ENCODE results near the gene RCOR1.

Gene RCOR1

DNA sequence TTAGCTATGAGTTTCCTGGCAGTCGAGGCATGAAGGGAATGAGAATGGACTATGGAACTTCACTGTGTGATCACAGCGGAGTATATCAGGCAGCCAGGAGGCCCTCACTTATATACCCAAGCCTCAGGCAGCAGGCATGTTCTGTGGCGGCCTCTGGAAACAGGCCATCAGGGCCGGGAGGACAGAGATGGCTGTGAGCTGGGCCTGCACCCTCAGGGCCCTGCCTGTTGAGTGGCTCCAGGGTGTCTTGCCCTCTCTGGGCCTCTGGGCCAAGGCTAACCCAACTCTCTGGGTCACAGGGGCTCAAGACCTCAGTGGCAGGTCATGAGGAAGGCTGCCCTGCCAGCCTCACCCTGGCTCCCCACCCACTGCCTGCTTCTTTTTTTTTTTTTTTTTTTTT lies 33.9 kb upstream of the RCOR1 start:
- Histone ChIP-seq H2AFZ (ENCODE audit: low read depth, low read length) (no peak overlapping the region), H3K27me3 (ENCODE audit: low read depth, low read length) (no peaks in the 10 kb centered on the region), H3K9ac (ENCODE audit: low read length) (no peak overlapping the region), H3K79me2 (ENCODE audit: low read length) (no peaks in the 10 kb centered on the region), H3K27ac (ENCODE audit: low read length) (no peak overlapping the region), H3K4me3 (ENCODE audit: low read length) (no peak overlapping the region), H3K4me2 (ENCODE audit: low read length) (no peak overlapping the region), H3K4me1 (ENCODE audit: low read length) (peaks cover 14% of the 10 kb centered on the region), H3K9me3 (ENCODE audit: insufficient read depth, low read length) (no peaks in the 10 kb centered on the region), H3K36me3 (replicated peaks; ENCODE audit: low read depth, low read length) (no peaks in the 10 kb centered on the region), H4K20me1 (ENCODE audit: insufficient read depth, low read length) (no peaks in the 10 kb centered on the region)
- TF ChIP-seq CTCF (IDR thresholded peaks at IDR 0.05; ENCODE audit: low read depth, low read length), result no peak
- no peak for TF ChIP-seq EZH2phosphoT487 (IDR thresholded peaks at IDR 0.05; ENCODE audit: low read depth)

DNA sequence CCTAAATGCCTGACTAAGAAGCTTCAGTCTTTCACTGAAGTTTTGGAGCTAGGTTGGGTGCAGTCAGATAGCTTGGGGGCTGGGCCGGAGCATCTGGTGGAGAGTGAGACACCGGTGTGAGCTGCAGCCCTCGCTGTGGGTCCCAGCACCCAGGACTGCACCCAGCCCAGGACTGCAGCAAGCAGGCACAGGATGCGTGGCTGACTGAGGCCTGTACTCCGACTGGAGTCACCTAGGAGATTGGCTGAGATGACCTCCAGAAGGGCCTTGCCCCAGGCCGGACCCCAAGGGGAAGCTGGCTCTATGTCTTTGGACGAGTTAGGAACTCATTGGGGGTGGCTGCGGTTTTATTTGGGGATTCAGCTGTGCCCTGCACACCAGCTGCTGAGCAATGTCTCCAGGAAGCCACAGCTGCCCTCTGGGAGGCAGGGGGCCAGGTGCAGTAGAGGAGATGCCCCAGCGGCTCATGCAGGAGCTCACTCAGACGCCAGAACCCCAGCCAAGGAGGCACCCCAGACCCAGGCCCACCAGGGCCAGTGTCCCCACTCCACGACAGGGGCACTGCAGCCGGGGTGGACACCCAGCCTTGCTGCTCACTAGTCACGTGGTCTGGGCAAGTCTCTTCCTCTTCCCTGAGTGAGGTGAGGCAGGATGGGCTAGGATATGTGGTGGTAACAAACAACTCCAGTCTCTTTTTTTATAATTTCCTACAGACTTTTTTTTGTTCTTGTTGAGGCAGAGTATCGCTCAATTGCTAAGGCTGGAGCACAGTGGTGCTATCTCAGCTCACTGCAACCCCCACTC lies 31.8 kb upstream of the RCOR1 start:
- no peak for TF ChIP-seq EZH2phosphoT487 (IDR thresholded peaks at IDR 0.05; ENCODE audit: low read depth)
- no peak for TF ChIP-seq CTCF (IDR thresholded peaks at IDR 0.05; ENCODE audit: low read depth, low read length)
- H3K4me2 ChIP-seq (ENCODE audit: low read length), result peak overlapping the region; percentile 21; the same call in 1 of the 2 replicates
- no peaks in the 10 kb centered on the region for H3K9me3 ChIP-seq (ENCODE audit: insufficient read depth, low read length)
- peak overlapping the region; percentile 23; the same call in 1 of the 2 replicates for H2AFZ ChIP-seq (ENCODE audit: low read depth, low read length)
- no peak overlapping the region for H3K4me3 ChIP-seq (ENCODE audit: low read length)
- H3K4me1 ChIP-seq (ENCODE audit: low read length), result peaks cover 23% of the 10 kb centered on the region
- no peaks in the 10 kb centered on the region for H3K36me3 ChIP-seq (replicated peaks; ENCODE audit: low read depth, low read length)
- no peaks in the 10 kb centered on the region for H4K20me1 ChIP-seq (ENCODE audit: insufficient read depth, low read length)
- H3K9ac ChIP-seq (ENCODE audit: low read length), result no peak overlapping the region
- H3K79me2 ChIP-seq (ENCODE audit: low read length), result no peaks in the 10 kb centered on the region
- H3K27ac ChIP-seq (ENCODE audit: low read length), result no peak overlapping the region
- H3K27me3 ChIP-seq (ENCODE audit: low read depth, low read length), result no peaks in the 10 kb centered on the region

DNA sequence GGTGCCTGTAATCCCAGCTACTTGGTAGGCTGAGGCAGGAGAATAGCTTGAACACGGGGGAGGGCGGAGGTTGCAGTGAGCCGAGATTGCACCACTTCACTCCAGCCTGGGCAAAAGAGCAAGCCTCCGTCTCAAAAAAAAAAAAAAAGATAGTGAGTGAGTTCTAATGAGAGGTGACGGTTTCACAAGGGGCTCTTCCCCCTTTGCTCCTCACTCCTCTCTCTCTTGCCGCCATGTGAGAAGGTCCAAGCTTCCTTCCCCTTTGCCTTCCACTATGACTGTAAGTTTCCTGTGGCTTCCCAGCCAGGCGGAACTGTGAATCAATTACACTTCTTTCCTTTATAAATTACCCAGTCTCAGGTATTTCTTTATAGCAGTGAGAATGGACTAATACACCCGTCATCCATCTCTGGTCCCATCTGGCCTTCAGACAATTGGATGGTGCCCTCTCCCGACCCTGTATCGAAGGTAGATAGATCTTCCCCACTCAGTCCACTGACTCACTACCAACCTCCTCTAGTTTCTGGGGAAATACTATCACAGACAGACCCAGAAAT lies 27.0 kb upstream of the RCOR1 start:
- H3K27ac ChIP-seq (ENCODE audit: low read length), result peak overlapping the region; percentile 13; the same call in 1 of the 2 replicates
- H3K4me3 ChIP-seq (ENCODE audit: low read length), result peak overlapping the region; percentile 16
- H3K9me3 ChIP-seq (ENCODE audit: insufficient read depth, low read length), result no peaks in the 10 kb centered on the region
- no peak overlapping the region for H2AFZ ChIP-seq (ENCODE audit: low read depth, low read length)
- H3K4me1 ChIP-seq (ENCODE audit: low read length), result peaks cover 27% of the 10 kb centered on the region
- H3K36me3 ChIP-seq (replicated peaks; ENCODE audit: low read depth, low read length), result no peaks in the 10 kb centered on the region
- H3K27me3 ChIP-seq (ENCODE audit: low read depth, low read length), result peaks cover 3% of the 10 kb centered on the region; the same call in 1 of the 2 replicates
- H3K9ac ChIP-seq (ENCODE audit: low read length), result peak overlapping the region; percentile 17; the same call in 1 of the 2 replicates
- no peak for TF ChIP-seq EZH2phosphoT487 (IDR thresholded peaks at IDR 0.05; ENCODE audit: low read depth)
- peak; percentile 23; the same call in 1 of the 2 replicates for TF ChIP-seq CTCF (IDR thresholded peaks at IDR 0.05; ENCODE audit: low read depth, low read length)
- no peaks in the 10 kb centered on the region for H4K20me1 ChIP-seq (ENCODE audit: insufficient read depth, low read length)
- H3K79me2 ChIP-seq (ENCODE audit: low read length), result no peaks in the 10 kb centered on the region
- H3K4me2 ChIP-seq (ENCODE audit: low read length), result peak overlapping the region; percentile 40

DNA sequence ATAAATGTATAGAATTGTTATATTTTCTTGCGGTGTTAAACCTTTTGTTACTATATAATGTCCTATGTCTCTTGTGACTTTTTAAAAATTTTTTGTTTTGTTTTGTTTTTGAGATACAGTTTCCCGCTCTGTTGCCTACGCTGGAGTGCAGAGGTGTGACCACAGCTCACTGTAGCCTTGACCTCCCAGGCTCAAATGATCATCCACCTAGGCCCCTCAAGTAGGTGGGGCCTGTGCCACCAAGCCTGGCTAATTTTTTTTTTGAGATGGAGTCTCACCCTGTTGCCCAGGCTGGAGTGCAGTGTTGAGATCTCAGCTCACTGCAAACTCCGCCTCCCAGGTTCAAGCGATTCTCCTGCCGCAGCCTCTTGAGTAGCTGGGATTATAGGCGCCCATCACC lies 26.5 kb upstream of the RCOR1 start:
- Histone ChIP-seq H3K27ac (ENCODE audit: low read length) (peak overlapping the region; percentile 13; the same call in 1 of the 2 replicates), H4K20me1 (ENCODE audit: insufficient read depth, low read length) (no peaks in the 10 kb centered on the region), H3K27me3 (ENCODE audit: low read depth, low read length) (peaks cover 3% of the 10 kb centered on the region; the same call in 1 of the 2 replicates), H2AFZ (ENCODE audit: low read depth, low read length) (no peak overlapping the region), H3K36me3 (replicated peaks; ENCODE audit: low read depth, low read length) (no peaks in the 10 kb centered on the region), H3K9me3 (ENCODE audit: insufficient read depth, low read length) (no peaks in the 10 kb centered on the region), H3K4me3 (ENCODE audit: low read length) (peak overlapping the region; percentile 16; the same call in 1 of the 2 replicates), H3K4me1 (ENCODE audit: low read length) (peaks cover 22% of the 10 kb centered on the region), H3K4me2 (ENCODE audit: low read length) (peak overlapping the region; percentile 40), H3K9ac (ENCODE audit: low read length) (no peak overlapping the region), H3K79me2 (ENCODE audit: low read length) (no peaks in the 10 kb centered on the region)
- TF ChIP-seq EZH2phosphoT487 (IDR thresholded peaks at IDR 0.05; ENCODE audit: low read depth) (no peak), CTCF (IDR thresholded peaks at IDR 0.05; ENCODE audit: low read depth, low read length) (no peak)

Data from OCI-LY3 (cell line).